Hepatocyte (in vitro differentiated cells): ENCODE results near the gene INTS6. TPM values are rescaled to one million over a fixed set of nuclear protein-coding genes. Genes with fewer than 3 reads are reported as not detected.
A peak's percentile ranks its signal among the peaks of the same experiment; 100 is the strongest.

Source experiments
- DNase-seq: peaks from one replicate; pipeline ENCODE4 v3.0.0-alpha.2; 2016; ENCODE audit warnings: low spot score
- H2AFZ ChIP-seq: fragments of 200-600 bp; sonication (generic); 2 replicates; pipeline ENCODE4 v1.6.0; 2016; ENCODE audit warnings: antibody characterized with exemption, mild to moderate bottlenecking
- H3K27ac ChIP-seq: fragments of 200-600 bp; sonication (generic); 2 replicates; pipeline ENCODE4 v1.5.1; 2016; ENCODE audit warnings: mild to moderate bottlenecking
- H3K27me3 ChIP-seq: fragments of 200-600 bp; sonication (generic); 2 replicates; pipeline ENCODE4 v1.6.1; 2016
- H3K36me3 ChIP-seq: fragments of 200-600 bp; sonication (generic); replicated peaks from 2 replicates; pipeline ENCODE4 v1.5.1; 2016; ENCODE audit warnings: low read depth; ENCODE audit not compliant: insufficient read depth
- H3K4me1 ChIP-seq: fragments of 200-600 bp; sonication (generic); 2 replicates; pipeline ENCODE4 v1.5.1; 2016; ENCODE audit warnings: mild to moderate bottlenecking, moderate library complexity; ENCODE audit not compliant: insufficient read depth
- H3K4me2 ChIP-seq: fragments of 200-600 bp; sonication (generic); 2 replicates; pipeline ENCODE4 v1.6.0; 2016
- H3K4me3 ChIP-seq: fragments of 200-600 bp; sonication (generic); 2 replicates; pipeline ENCODE4 v1.5.1; 2016; ENCODE audit warnings: mild to moderate bottlenecking
- H3K79me2 ChIP-seq: fragments of 200-600 bp; sonication (generic); 2 replicates; pipeline ENCODE4 v1.6.0; 2017; ENCODE audit warnings: mild to moderate bottlenecking
- H3K9me2 ChIP-seq: fragments of 200-600 bp; sonication (generic); replicated peaks from 2 replicates; pipeline ENCODE4 v1.6.0; 2017; ENCODE audit warnings: mild to moderate bottlenecking; ENCODE audit not compliant: insufficient read depth
- H3K9me3 ChIP-seq: fragments of 200-600 bp; sonication (generic); 2 replicates; pipeline ENCODE4 v1.5.1; 2016; ENCODE audit warnings: low read depth, mild to moderate bottlenecking
- H4K20me1 ChIP-seq: fragments of 200-600 bp; sonication (generic); 2 replicates; pipeline ENCODE4 v1.6.0; 2016; ENCODE audit warnings: mild to moderate bottlenecking; ENCODE audit not compliant: insufficient read depth, poor library complexity, severe bottlenecking
- EZH2 ChIP-seq: fragments of 200-600 bp; sonication (generic); IDR thresholded peaks from 2 replicates; pipeline ENCODE4 v1.6.1; 2016; ENCODE audit warnings: antibody characterized with exemption, mild to moderate bottlenecking, borderline replicate concordance
- EZH2phosphoT487 ChIP-seq: fragments of 200-600 bp; sonication (generic); IDR thresholded peaks from one replicate; pipeline ENCODE4 v1.6.1; 2018; ENCODE audit warnings: antibody characterized with exemption, mild to moderate bottlenecking, low read depth, moderate library complexity; ENCODE audit not compliant: unreplicated experiment, severe bottlenecking
- WGBS: methylation state at CpG from one replicate; pipeline ENCODE4 v1.1.6; 2016; ENCODE audit warnings: low lambda C conversion rate; ENCODE audit errors: missing lambda C conversion rate; 5-methylcytosine and 5-hydroxymethylcytosine counted together
- polyA plus RNA-seq: library from polyadenylated mRNA; unstranded; fragments of >200 nt; fragmentation: Nextera tagmentation; extraction: Ambion mirVana; gene quantifications from 2 replicates; pipeline ENCODE4 v1.2.1, GENCODE V29; 2016
- total RNA-seq: library from RNA; depleted of rRNA; stranded (reverse); fragments of >200 nt; gene quantifications from 2 replicates; pipeline ENCODE4 v1.2.3, GENCODE V29; 2014
- TF ChIP-seq, protein P1 (sequence below): fragments of 200-600 bp; sonication (generic); IDR thresholded peaks from 2 replicates; pipeline ENCODE4 v1.5.1; 2016; ENCODE audit warnings: antibody characterized with exemption, mild to moderate bottlenecking; ENCODE audit not compliant: poor library complexity

The INTS6 gene
- total and polyA plus RNA-seq, 2 experiments from 2014 or later, result 28.5 to 51.2 TPM

GRCh38 chr13:51397262-51397941 is 55.4 kb downstream of the INTS6 start:
- peak overlapping the region; percentile 51 for H3K27ac ChIP-seq
- H3K4me1 ChIP-seq, result peaks cover 7% of the 10 kb centered on the region
- no peaks in the 10 kb centered on the region for H3K27me3 ChIP-seq
- H2AFZ ChIP-seq, result no peak overlapping the region
- H3K4me3 ChIP-seq, result no peak overlapping the region
- no peaks in the 10 kb centered on the region for H3K36me3 ChIP-seq
- H3K9me2 ChIP-seq, result no peaks in the 10 kb centered on the region
- 66% methylated on average over 6 of the region's 6 CpGs for WGBS
- no peaks in the 10 kb centered on the region for H3K9me3 ChIP-seq
- H3K4me2 ChIP-seq, result peak overlapping the region; percentile 11
- H4K20me1 ChIP-seq, result peaks cover 7% of the 10 kb centered on the region
- DNase-seq, result peak; percentile 52
- no peak for TF ChIP-seq EZH2phosphoT487
- TF ChIP-seq EZH2, result no peak
- TF ChIP-seq, protein P1, sequence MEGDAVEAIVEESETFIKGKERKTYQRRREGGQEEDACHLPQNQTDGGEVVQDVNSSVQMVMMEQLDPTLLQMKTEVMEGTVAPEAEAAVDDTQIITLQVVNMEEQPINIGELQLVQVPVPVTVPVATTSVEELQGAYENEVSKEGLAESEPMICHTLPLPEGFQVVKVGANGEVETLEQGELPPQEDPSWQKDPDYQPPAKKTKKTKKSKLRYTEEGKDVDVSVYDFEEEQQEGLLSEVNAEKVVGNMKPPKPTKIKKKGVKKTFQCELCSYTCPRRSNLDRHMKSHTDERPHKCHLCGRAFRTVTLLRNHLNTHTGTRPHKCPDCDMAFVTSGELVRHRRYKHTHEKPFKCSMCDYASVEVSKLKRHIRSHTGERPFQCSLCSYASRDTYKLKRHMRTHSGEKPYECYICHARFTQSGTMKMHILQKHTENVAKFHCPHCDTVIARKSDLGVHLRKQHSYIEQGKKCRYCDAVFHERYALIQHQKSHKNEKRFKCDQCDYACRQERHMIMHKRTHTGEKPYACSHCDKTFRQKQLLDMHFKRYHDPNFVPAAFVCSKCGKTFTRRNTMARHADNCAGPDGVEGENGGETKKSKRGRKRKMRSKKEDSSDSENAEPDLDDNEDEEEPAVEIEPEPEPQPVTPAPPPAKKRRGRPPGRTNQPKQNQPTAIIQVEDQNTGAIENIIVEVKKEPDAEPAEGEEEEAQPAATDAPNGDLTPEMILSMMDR, result no peak
- H3K79me2 ChIP-seq, result peaks cover 90% of the 10 kb centered on the region

- Histone ChIP-seq H3K79me2 (peaks cover 89% of the 10 kb centered on the region), H3K27ac (peak overlapping the region; percentile 51)
- DNase-seq, result no peak
These were observed 56.5 kb downstream of the INTS6 start for GRCh38 chr13:51396352-51396751.

DNA sequence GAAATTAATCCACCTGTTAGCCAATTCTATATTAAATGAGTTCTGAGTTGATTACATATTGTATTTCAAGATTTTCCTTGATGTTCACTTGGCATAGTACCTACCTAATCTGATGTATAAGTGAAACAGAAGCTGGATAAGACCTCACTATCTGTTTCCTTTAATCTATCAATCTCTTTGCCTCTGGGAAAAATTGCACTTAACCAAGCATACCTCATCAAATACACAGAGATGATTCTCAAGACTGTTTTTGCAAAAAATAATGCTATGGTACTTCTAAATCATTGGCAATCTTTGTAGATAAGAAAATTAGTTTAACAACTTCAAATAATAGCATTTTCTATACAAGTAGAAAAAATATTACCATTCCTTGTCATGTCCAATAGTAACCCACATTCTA is 58.1 kb downstream of the INTS6 start:
- no peak overlapping the region for H3K4me3 ChIP-seq
- no peaks in the 10 kb centered on the region for H3K9me3 ChIP-seq
- H3K79me2 ChIP-seq, result peaks cover 93% of the 10 kb centered on the region
- no peaks in the 10 kb centered on the region for H3K27me3 ChIP-seq
- peaks cover 7% of the 10 kb centered on the region for H3K4me1 ChIP-seq
- no peak for DNase-seq
- H3K27ac ChIP-seq, result no peak overlapping the region
- no peaks in the 10 kb centered on the region for H3K9me2 ChIP-seq
- H3K4me2 ChIP-seq, result no peak overlapping the region
- no peak overlapping the region for H2AFZ ChIP-seq
- no peaks in the 10 kb centered on the region for H3K36me3 ChIP-seq
- TF ChIP-seq, protein P1, result no peak
- no peak for TF ChIP-seq EZH2phosphoT487
- TF ChIP-seq EZH2, result no peak
- peaks cover 7% of the 10 kb centered on the region for H4K20me1 ChIP-seq

More at GRCh38 chr13:51396352-51396751, 56.5 kb downstream of the INTS6 start:
- Histone ChIP-seq H2AFZ (no peak overlapping the region), H3K4me2 (no peak overlapping the region), H3K4me3 (no peak overlapping the region), H4K20me1 (peaks cover 7% of the 10 kb centered on the region), H3K9me3 (no peaks in the 10 kb centered on the region), H3K9me2 (no peaks in the 10 kb centered on the region), H3K4me1 (peaks cover 7% of the 10 kb centered on the region), H3K27me3 (no peaks in the 10 kb centered on the region), H3K36me3 (no peaks in the 10 kb centered on the region)
- WGBS, result 85% methylated on average over 2 of the region's 2 CpGs
- TF ChIP-seq EZH2 (no peak), EZH2phosphoT487 (no peak)
- TF ChIP-seq, protein P1, result no peak
